Astrocyte of the cerebellum (primary cell): ENCODE results near the gene HENMT1.

ENCODE experiments used
- DNase-seq: peaks from one replicate; pipeline ENCODE4 v3.0.0-alpha.2; 2011; ENCODE audit warnings: low read depth
- H3K4me3 ChIP-seq: 2 replicates; pipeline ENCODE4 v1.5.1; 2011; ENCODE audit warnings: mild to moderate bottlenecking, low read depth, low read length, moderate library complexity
- in situ Hi-C: cut with HindIII; loops from 2 replicates; pipeline ENCODE4 v1.10.0; 2017; ENCODE audit warnings: low sequenced_read_pairs
- TF ChIP-seq, protein P1 (sequence below): IDR thresholded peaks from 2 replicates; pipeline ENCODE4 v1.5.1; 2012; ENCODE audit warnings: low read length, low read depth, moderate library complexity, mild to moderate bottlenecking; ENCODE audit errors: missing control alignments

The HENMT1 gene

DNA sequence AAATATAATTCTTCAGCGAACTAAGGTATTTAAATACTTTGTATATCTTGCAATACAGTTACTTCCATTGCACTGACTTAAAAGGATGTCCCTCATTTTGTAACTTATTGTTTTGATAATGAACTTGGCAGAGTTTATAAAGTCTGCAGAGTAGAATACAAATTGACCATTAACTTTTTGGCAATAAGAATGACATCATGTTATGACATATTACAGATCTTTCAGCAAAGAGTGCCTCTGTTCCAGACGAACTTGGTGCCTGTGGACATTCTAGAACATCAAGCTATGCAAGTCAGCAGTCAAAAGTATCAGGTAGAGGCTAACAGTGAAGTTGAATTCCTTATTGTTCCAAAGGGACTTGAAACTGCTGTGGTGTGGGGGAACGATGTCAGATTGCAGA is 32.9 kb downstream of the HENMT1 start:
- H3K4me3 ChIP-seq, result no peak overlapping the region
- TF ChIP-seq, protein P1, sequence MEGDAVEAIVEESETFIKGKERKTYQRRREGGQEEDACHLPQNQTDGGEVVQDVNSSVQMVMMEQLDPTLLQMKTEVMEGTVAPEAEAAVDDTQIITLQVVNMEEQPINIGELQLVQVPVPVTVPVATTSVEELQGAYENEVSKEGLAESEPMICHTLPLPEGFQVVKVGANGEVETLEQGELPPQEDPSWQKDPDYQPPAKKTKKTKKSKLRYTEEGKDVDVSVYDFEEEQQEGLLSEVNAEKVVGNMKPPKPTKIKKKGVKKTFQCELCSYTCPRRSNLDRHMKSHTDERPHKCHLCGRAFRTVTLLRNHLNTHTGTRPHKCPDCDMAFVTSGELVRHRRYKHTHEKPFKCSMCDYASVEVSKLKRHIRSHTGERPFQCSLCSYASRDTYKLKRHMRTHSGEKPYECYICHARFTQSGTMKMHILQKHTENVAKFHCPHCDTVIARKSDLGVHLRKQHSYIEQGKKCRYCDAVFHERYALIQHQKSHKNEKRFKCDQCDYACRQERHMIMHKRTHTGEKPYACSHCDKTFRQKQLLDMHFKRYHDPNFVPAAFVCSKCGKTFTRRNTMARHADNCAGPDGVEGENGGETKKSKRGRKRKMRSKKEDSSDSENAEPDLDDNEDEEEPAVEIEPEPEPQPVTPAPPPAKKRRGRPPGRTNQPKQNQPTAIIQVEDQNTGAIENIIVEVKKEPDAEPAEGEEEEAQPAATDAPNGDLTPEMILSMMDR, result no peak
- DNase-seq, result no peak
- in situ Hi-C loops, result no loop called here

DNA sequence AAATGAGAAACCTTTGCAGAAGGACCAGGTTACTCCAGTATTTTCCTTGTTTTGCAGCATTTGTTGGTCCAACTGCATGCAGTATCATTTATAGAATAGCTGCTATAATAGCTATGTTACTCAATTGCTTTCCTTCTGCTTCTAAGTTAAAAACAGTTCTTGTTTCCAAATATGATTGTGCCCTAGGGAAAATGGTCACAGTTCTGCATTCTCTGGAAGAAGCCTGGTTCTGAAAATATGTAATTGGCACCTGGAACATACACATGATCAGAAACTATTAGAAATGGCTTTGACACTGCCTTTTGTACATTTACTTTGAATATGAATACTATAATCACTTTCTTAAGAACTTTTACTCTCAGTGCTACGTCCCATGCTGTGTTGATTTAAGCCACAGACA is 33.6 kb downstream of the HENMT1 start:
- TF ChIP-seq, protein P1, result no peak
- in situ Hi-C loops, result no loop called here
- no peak for DNase-seq
- H3K4me3 ChIP-seq, result no peak overlapping the region

DNA sequence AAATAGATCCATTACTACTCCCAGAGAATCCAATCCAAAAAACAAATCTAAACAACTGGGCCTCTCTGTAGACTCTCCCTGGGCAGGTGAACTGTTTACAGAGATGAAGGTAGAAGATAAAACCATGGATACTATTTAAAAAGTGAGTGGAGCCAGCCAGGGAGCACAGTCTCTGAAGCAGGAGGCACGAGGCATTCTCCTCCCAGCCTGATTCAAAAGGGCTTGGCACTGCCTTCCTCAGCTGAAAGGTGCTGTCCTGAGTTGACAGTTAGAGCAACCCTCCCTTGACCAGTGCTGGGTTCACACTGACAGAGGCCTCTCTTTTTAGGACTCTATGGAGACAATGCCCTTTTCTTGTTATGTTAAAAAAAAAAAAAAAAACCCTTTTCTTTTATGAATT is 36.8 kb downstream of the HENMT1 start:
- in situ Hi-C loops, result no loop called here
- no peak for DNase-seq
- TF ChIP-seq, protein P1, result no peak
- H3K4me3 ChIP-seq, result no peak overlapping the region

DNA sequence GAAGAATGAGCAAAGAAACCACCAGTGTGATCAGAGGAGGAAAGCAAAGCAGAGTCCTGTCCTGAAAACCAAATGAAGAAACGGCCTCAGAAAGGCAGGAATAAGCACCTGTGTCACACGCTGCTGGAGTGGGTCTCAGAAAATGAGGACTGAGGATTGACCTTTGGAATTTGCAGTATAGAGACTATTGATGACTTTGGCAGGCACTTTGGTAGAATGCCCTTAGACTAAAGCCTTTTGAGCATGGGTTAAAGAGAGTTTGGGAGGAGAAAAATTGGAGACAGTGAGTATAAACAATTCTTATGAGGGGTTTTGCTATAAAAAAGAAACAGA is 43.2 kb downstream of the HENMT1 start:
- no peak for DNase-seq
- H3K4me3 ChIP-seq, result no peak overlapping the region
- TF ChIP-seq, protein P1, result no peak
- in situ Hi-C loops, result no loop called here

DNA sequence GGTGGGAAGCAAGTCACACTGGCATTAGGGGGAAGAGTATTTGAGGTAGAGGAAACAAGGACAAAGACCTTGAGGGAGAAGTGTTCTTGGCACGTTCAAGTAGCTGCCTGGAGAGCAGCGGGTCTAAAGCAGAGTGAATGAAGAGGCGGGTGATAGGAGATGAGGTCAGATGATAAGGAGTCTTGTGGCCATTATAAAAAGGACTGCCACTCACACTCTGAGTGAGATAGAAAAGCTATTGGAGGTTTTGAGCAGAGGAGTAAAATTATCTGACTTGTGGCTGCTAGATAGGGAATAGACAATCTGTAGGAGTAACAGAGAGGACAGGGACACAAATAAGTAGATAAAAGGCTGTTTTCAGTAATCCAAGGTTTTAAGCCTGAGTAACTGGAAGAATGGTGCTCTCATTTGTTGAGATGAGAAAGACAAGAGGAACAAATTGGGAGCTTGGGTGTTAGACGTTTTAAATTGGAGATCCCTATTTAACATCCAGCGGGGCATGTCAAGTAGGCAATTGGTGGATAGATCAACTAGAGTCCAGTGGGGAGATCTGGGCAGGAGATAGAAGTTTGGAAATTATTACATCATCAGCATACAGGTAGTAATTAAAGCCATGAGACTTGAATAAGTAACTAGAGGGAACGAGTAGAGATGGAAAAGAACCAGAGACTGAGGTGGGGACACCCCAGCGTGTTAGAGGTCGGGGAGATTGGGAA is 43.7 kb downstream of the HENMT1 start:
- in situ Hi-C loops, result no loop called here
- TF ChIP-seq, protein P1, result no peak
- H3K4me3 ChIP-seq, result no peak overlapping the region
- DNase-seq, result no peak

DNA sequence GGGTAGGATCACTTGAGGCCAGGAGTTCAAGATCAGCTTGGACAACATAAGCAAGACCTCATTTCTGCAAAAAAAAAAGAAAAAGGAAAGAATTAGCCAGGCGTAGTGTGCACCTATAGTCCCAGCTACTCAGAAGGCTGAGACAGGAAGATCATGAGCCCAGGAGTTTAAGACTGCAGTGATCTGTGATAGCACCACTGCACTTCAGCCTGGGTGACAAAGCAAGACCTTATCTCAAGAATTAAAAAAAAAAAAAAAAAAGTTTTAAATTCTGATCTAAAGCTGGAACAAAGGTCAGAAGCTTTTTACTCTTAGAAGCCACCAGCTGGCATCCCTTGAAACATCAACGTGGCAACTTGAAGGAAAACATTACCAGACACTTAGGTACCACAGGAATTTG is 45.3 kb downstream of the HENMT1 start:
- TF ChIP-seq, protein P1, result no peak
- DNase-seq, result no peak
- in situ Hi-C loops, result no loop called here
- H3K4me3 ChIP-seq, result no peak overlapping the region
